Smooth muscle cell (in vitro differentiated cells): ENCODE measurements around the gene NTRK3. TPM values are rescaled to one million over a fixed set of nuclear protein-coding genes. Genes with fewer than 3 reads are reported as not detected.

Experiments used
- DNase-seq: peaks from one replicate; lab custom pipeline; 2025; ENCODE audit not compliant: unreplicated experiment; lab: John Stamatoyannopoulos, UW
- H2AFZ ChIP-seq: fragments of 200-600 bp; sonication (generic); 2 replicates; pipeline ENCODE4 v1.6.0; 2016; ENCODE audit warnings: antibody characterized with exemption, low read depth, mild to moderate bottlenecking
- H3F3A ChIP-seq: fragments of 200-600 bp; sonication (generic); 2 replicates; pipeline ENCODE4 v1.6.0; 2017; ENCODE audit warnings: antibody characterized with exemption, low read depth
- H3K27ac ChIP-seq: fragments of 200-600 bp; sonication (generic); 2 replicates; pipeline ENCODE4 v1.5.1; 2016; ENCODE audit warnings: low read depth, mild to moderate bottlenecking
- H3K27me3 ChIP-seq: fragments of 200-600 bp; sonication (generic); 2 replicates; pipeline ENCODE4 v1.6.1; 2016; ENCODE audit warnings: low read depth, mild to moderate bottlenecking
- H3K36me3 ChIP-seq: fragments of 200-600 bp; sonication (generic); 2 replicates; pipeline ENCODE4 v1.5.1; 2016; ENCODE audit warnings: low read depth
- H3K4me1 ChIP-seq: fragments of 200-600 bp; sonication (generic); 2 replicates; pipeline ENCODE4 v1.5.1; 2016; ENCODE audit warnings: low read depth
- H3K4me2 ChIP-seq: fragments of 200-600 bp; sonication (generic); 2 replicates; pipeline ENCODE4 v1.6.0; 2016; ENCODE audit warnings: mild to moderate bottlenecking
- H3K4me3 ChIP-seq: fragments of 200-600 bp; sonication (generic); 2 replicates; pipeline ENCODE4 v1.5.1; 2016; ENCODE audit warnings: mild to moderate bottlenecking
- H3K79me2 ChIP-seq: fragments of 200-600 bp; sonication (generic); 2 replicates; pipeline ENCODE4 v1.6.0; 2016; ENCODE audit warnings: low read depth, mild to moderate bottlenecking
- H3K9ac ChIP-seq: fragments of 200-600 bp; sonication (generic); 2 replicates; pipeline ENCODE4 v1.6.0; 2016; ENCODE audit warnings: low read depth
- H3K9me3 ChIP-seq: fragments of 200-600 bp; sonication (generic); replicated peaks from 2 replicates; pipeline ENCODE4 v1.5.1; 2016; ENCODE audit warnings: low read depth
- H4K20me1 ChIP-seq: fragments of 200-600 bp; sonication (generic); 2 replicates; pipeline ENCODE4 v1.6.0; 2016; ENCODE audit warnings: low read depth
- WGBS: methylation state at CpG from one replicate; pipeline ENCODE4 v1.1.7; 2016; ENCODE audit warnings: low lambda C conversion rate; 5-methylcytosine and 5-hydroxymethylcytosine counted together
- polyA plus RNA-seq: library from polyadenylated mRNA; unstranded; fragments of >200 nt; fragmentation: Nextera tagmentation; extraction: Ambion mirVana; gene quantifications from 2 replicates; pipeline ENCODE4 v1.2.1, GENCODE V29; 2016
- total RNA-seq: library from RNA; depleted of rRNA; stranded (reverse); fragments of >200 nt; gene quantifications from 2 replicates; pipeline ENCODE4 v1.2.3, GENCODE V29; 2014
- TF ChIP-seq, protein P1 (sequence below): fragments of 200-600 bp; sonication (generic); IDR thresholded peaks from 2 replicates; pipeline ENCODE4 v1.5.1; 2017; ENCODE audit warnings: borderline replicate concordance, mild to moderate bottlenecking, antibody characterized with exemption; ENCODE audit not compliant: insufficient read depth, poor library complexity, severe bottlenecking

Gene NTRK3
- total and polyA plus RNA-seq, 2 experiments from 2014 or later = 3.3 to 3.5 TPM

DNA sequence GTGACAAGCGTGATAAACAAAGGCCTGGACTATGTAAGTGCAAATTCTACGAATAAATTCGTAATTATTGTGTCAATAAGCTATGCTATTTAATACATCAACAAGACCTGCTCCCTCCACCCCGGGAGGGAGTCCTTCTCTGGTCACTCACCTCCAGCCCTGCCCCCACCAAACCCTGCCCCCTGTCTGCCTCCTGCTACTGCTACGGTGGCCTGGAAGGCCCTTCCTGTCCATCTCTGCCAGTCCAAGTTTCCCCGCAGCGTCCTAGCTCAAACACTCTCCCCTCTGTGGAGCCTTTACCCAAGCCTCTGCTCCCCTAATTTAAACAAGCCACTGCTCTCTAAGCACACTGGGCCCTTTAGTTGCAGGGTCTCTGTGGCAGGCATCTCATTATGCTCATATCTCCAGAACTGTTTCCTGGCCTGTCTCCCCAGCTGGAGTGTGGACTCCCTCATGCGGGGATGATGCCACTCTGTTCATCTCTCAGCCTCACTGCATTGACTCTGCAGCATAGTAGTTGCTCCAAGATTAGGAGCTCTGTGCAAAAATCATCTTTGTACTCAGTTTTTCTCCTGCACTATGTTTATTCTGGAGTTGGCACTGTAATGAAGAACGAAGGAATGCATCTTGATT is 241.2 kb downstream of the NTRK3 start:
- Histone ChIP-seq H3K4me2 (no peak overlapping the region), H3K9ac (no peak overlapping the region), H2AFZ (no peak overlapping the region), H3K79me2 (no peaks in the 10 kb centered on the region), H3K9me3 (no peaks in the 10 kb centered on the region), H3K36me3 (no peaks in the 10 kb centered on the region), H3K27me3 (no peaks in the 10 kb centered on the region), H3F3A (peaks cover 7% of the 10 kb centered on the region), H4K20me1 (no peaks in the 10 kb centered on the region), H3K27ac (no peak overlapping the region), H3K4me1 (peaks cover 7% of the 10 kb centered on the region), H3K4me3 (no peak overlapping the region)
- DNase-seq = no peak
- TF ChIP-seq, protein P1, sequence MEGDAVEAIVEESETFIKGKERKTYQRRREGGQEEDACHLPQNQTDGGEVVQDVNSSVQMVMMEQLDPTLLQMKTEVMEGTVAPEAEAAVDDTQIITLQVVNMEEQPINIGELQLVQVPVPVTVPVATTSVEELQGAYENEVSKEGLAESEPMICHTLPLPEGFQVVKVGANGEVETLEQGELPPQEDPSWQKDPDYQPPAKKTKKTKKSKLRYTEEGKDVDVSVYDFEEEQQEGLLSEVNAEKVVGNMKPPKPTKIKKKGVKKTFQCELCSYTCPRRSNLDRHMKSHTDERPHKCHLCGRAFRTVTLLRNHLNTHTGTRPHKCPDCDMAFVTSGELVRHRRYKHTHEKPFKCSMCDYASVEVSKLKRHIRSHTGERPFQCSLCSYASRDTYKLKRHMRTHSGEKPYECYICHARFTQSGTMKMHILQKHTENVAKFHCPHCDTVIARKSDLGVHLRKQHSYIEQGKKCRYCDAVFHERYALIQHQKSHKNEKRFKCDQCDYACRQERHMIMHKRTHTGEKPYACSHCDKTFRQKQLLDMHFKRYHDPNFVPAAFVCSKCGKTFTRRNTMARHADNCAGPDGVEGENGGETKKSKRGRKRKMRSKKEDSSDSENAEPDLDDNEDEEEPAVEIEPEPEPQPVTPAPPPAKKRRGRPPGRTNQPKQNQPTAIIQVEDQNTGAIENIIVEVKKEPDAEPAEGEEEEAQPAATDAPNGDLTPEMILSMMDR = no peak
- 83% methylated on average over 9 of the region's 9 CpGs for WGBS

GRCh38 chr15:88014454-88015160 is 241.9 kb downstream of the NTRK3 start:
- Histone ChIP-seq H2AFZ (no peak overlapping the region), H4K20me1 (no peaks in the 10 kb centered on the region), H3K9ac (no peak overlapping the region), H3K27me3 (no peaks in the 10 kb centered on the region), H3K9me3 (no peaks in the 10 kb centered on the region), H3F3A (peaks cover 5% of the 10 kb centered on the region), H3K36me3 (no peaks in the 10 kb centered on the region), H3K79me2 (no peaks in the 10 kb centered on the region), H3K4me1 (peaks cover 7% of the 10 kb centered on the region), H3K27ac (no peak overlapping the region), H3K4me2 (no peak overlapping the region), H3K4me3 (no peak overlapping the region)
- TF ChIP-seq, protein P1 = no peak
- DNase-seq = no peak
- WGBS = 93% methylated on average over 9 of the region's 9 CpGs

GRCh38 chr15:88013111-88013510 is 243.4 kb downstream of the NTRK3 start:
- no peak overlapping the region for H3K4me3 ChIP-seq
- no peaks in the 10 kb centered on the region for H3K36me3 ChIP-seq
- 94% methylated on average over 8 of the region's 8 CpGs for WGBS
- TF ChIP-seq, protein P1 = no peak
- H3K27ac ChIP-seq = no peak overlapping the region
- H3K9me3 ChIP-seq = no peaks in the 10 kb centered on the region
- H3K4me1 ChIP-seq = peaks cover 3% of the 10 kb centered on the region
- no peaks in the 10 kb centered on the region for H3F3A ChIP-seq
- no peaks in the 10 kb centered on the region for H4K20me1 ChIP-seq
- H3K27me3 ChIP-seq = no peaks in the 10 kb centered on the region
- no peak overlapping the region for H2AFZ ChIP-seq
- no peak overlapping the region for H3K4me2 ChIP-seq
- DNase-seq = no peak
- H3K9ac ChIP-seq = no peak overlapping the region
- H3K79me2 ChIP-seq = no peaks in the 10 kb centered on the region
